ENCODE data around the gene DOCK9.
A peak's percentile ranks its signal among the peaks of the same experiment; 100 is the strongest.

DOCK9 gene, protein sequence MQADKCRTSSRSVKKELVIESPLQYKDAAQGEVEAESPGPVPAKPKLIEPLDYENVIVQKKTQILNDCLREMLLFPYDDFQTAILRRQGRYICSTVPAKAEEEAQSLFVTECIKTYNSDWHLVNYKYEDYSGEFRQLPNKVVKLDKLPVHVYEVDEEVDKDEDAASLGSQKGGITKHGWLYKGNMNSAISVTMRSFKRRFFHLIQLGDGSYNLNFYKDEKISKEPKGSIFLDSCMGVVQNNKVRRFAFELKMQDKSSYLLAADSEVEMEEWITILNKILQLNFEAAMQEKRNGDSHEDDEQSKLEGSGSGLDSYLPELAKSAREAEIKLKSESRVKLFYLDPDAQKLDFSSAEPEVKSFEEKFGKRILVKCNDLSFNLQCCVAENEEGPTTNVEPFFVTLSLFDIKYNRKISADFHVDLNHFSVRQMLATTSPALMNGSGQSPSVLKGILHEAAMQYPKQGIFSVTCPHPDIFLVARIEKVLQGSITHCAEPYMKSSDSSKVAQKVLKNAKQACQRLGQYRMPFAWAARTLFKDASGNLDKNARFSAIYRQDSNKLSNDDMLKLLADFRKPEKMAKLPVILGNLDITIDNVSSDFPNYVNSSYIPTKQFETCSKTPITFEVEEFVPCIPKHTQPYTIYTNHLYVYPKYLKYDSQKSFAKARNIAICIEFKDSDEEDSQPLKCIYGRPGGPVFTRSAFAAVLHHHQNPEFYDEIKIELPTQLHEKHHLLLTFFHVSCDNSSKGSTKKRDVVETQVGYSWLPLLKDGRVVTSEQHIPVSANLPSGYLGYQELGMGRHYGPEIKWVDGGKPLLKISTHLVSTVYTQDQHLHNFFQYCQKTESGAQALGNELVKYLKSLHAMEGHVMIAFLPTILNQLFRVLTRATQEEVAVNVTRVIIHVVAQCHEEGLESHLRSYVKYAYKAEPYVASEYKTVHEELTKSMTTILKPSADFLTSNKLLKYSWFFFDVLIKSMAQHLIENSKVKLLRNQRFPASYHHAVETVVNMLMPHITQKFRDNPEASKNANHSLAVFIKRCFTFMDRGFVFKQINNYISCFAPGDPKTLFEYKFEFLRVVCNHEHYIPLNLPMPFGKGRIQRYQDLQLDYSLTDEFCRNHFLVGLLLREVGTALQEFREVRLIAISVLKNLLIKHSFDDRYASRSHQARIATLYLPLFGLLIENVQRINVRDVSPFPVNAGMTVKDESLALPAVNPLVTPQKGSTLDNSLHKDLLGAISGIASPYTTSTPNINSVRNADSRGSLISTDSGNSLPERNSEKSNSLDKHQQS (N-terminal part only)

DNA sequence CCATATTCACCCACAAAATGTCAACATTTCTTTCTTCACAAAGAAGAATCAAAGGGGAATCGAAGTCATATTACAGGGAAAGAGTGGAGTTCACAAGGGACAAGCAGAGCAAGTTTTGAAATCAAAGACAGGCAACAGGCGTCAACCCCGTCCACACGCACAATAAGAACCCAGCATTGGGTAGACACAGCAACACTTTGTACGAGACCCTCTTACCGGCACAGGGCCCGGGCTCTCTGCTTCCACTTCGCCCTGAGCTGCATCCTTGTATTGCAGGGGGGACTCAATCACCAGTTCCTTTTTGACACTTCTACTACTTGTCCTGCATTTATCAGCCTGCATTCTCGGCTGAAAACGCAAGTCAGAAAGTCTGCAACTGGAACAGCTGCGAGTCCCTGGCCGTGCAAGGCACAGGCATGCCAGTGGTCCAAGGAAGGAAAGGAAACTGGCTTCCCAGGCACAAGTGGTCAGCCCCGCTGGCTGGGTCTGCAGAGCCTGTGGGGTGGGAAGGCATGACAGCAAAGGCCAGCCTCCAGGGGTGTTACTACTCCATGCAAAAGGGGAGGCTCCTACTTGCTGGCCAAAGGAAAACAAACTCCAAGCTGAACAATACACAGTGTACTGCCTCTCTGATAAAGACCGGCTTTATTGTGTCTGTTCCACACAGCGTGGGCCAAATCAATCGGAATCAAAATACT is at the start of gene DOCK9:
TSS of gene DOCK9 (minus strand) at position 497 of the 698 bp plus-strand sequence. CDS start at position 342, 155 bp downstream.
- no peak for FAIRE-seq
- DNase-seq (ENCODE audit: low spot score) = no peak

DNA sequence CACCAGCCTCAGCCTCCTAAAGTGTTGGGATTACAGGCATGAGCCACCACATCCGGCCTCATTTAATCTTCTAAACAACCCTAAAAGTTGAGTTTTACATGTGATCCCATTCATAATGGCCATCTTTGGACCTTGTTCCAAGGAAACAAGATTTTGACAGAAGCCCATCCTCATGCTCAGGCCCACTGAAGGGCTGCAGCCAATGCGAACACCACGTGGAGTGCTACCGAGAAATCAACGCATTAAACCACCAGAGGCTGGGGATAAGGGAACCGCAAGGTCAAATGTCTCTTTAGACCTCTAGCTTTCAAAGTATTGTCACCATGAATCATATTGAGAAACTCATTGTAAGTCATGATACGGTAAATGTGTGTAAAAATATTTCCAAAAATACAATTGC is 49.4 kb upstream of the DOCK9 start:
- DNase-seq (ENCODE audit: low spot score) = peak; percentile 25
- FAIRE-seq = no peak

DNA sequence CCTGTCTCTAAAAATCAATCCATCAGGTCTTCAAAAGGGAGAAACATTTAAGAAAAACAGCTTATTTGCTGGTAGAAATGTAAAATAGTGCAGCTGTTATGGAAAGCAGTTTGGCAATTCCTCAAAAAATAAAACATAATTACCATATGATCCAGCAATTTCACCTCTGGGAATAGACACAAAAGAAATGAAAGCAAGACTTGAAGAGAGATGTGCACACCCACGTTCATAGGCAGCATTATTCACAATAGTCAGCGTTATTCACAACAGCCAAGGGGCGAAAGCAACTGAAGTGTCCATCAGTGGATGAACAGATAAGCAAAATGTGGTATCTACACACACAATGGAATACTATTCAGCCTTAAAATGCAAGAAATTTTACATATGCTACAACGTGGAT is 45.1 kb upstream of the DOCK9 start:
- DNase-seq (ENCODE audit: low spot score) (no peak), FAIRE-seq (no peak)

DNA sequence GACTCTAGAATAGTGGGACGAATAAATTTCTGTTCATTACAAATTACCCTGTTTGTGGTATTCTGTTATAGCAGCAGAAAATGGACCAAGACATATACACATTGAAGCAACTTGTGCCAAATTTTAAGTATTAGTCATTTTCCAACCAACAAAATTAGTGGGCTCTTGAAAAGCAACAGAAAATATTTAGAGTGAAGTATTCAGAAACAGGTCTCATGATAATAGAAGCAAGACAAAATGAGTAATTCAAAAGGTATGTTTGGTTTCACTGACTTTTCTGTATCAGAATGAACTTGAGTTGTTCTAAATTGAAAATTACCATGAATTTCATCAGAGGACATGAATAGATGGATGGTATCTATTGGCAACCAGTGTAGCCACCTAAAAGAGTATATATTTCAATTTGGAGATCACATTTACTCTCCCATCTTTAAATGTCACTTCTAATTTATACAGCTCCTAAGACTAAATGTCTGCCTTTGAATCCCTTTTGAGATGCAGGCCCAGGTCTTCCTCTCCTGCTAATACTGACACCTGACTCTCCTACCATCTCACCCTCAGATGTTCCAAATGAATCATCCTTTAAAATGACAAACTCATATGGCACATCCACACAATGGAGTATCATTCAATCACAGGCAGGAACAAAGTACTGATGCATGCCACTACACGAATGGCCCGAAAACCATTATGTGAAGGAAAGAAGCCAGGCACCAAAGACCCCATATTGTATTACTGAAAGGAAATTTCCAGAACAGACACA is 40.7 kb upstream of the DOCK9 start:
- DNase-seq (ENCODE audit: low spot score) (no peak), FAIRE-seq (no peak)

DNA sequence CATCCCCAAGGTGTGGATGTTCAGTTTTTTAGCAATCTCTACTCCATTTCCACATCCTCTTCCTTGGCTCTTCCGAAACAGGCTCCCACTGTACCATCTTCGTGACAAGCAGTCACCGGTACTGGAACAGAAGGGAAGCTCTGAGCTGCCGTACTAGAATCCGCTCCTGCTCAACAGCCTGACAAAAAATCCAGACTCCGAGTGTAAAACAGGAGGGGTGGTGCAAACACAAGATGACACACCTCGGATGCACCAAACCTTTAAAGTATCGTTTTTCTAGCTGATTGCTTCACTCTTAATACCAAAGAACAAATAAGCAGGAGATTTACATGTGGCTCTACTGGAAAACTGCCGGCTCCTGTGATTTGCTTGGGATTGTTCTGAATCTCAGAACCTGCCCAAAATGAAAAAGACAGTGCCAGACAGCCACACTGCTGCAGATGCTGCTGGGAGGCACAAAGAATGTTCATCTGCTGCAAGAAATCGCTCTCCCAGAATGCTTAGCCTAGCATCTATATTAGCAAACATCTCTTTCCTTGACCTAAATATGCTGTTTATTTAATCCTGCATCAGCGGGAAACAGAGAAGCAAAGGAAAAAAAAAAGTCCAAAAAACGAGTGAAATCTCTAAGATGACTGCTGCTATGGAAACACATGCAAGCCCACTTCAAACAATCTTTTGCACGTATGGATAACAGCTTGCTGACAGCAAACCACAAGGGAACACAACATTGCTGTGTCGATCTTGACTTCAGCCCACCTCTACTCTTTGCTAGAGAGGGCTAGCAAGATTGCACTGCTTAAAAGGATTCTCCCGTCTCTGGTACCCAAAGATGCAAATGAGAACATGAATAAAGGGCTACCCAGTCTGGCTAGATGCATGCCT is 38.0 kb upstream of the DOCK9 start:
- no peak for DNase-seq (ENCODE audit: low spot score)
- FAIRE-seq = no peak

DNA sequence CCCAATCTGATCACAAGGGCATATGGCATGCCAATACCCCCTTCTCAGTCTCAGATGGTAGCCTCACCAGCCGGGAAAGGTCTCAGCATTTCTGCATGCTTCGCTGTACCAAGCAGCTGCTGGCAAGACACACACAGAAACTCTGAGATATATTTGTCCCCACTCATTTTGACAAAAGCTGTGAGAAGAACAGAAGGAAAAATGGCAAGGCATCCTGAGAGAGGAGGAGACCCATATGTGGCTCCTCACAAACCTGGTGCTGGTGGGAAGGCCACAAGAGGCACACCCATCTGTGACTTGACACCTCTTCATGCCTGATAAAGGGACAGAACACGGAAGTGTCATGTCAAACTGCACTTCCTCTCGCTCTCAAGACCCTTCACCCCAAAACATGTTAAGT is 36.7 kb upstream of the DOCK9 start:
- no peak for DNase-seq (ENCODE audit: low spot score)
- no peak for FAIRE-seq

DNA sequence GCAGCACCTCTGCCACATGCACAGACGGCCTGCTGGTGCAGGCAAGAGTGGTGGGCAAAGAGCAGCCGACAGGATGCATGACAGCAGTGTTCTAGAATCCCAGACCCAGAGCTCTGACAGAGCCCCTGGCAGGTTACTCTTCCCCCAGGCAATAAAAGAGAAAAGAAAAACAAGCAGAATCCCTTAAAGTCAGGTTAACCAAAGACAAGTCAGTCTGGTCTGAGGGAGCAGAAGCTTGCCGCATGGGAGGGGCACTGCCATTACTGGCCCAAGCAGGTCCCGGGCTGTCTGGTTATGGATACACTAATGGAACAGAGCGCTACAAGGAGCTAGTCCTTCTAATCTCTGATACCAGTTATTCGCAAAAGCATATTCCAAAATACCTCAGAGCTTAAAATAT is 36.1 kb upstream of the DOCK9 start:
- FAIRE-seq (no peak), DNase-seq (ENCODE audit: low spot score) (no peak)

DNA sequence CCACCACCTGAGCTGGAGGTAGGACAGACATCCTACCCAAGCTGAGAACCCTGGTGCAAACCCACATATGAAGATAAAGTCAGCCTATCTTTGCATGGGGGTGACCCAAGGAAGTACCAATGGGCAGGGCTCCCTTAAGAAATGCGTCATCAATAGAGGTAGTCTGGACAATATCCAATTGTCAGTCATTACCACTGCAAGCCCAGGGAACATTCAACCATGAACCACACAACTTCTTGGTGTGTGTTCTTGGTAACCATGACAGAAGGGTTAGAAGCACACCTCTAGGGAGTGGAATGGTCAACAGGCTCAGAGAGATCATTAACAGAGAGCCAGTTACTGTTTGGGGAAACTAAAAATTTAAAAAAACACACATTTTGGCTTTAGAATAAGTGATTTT is 34.7 kb upstream of the DOCK9 start:
- FAIRE-seq (no peak), DNase-seq (ENCODE audit: low spot score) (no peak)

DNA sequence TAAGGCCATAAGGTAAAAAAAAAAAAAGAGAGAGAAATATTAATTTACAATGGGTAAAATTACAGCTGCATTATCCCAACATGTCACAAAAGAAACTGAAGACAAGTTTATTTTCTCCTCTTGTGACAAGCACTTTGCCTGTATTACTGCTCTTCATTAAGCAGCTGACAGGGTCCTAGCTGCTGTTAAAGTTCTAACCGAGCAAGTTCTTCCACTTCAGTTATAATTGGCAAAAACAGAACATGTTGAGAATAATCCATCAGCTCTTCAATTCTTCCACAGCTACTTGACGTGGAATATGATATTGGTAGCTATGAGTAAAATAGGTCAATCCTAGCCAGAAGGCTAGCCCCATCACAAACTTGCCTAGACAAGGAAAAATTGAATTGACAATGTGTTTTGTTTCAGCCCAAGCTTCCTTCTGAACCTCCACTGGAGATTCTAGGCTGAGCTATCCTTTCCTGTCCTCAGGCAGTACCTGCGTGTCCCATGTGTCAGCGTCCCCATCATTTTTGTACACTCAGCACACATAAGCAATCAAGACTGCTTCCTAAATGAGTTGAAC is 32.2 kb upstream of the DOCK9 start:
- DNase-seq (ENCODE audit: low spot score) (no peak), FAIRE-seq (no peak)

DNA sequence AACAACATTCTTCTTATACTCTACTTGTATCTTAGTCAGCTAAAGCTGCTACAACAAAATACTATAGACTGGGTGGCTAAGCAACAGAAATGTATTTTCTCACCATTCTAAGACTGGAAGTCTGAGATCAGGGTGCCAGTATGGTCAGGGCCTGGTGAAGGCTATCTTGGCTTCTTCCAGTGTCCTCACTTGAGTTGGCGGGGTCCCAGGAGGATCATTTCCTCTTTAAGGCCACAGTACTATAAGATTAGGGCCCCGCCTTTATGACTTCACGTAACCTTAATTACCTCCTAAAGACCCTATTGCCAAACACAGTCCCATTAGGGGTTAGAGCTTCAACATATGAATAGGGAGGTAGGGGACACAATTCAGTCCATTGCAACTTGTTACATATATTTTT is 30.7 kb upstream of the DOCK9 start:
- DNase-seq (ENCODE audit: low spot score) (no peak), FAIRE-seq (no peak)

DNA sequence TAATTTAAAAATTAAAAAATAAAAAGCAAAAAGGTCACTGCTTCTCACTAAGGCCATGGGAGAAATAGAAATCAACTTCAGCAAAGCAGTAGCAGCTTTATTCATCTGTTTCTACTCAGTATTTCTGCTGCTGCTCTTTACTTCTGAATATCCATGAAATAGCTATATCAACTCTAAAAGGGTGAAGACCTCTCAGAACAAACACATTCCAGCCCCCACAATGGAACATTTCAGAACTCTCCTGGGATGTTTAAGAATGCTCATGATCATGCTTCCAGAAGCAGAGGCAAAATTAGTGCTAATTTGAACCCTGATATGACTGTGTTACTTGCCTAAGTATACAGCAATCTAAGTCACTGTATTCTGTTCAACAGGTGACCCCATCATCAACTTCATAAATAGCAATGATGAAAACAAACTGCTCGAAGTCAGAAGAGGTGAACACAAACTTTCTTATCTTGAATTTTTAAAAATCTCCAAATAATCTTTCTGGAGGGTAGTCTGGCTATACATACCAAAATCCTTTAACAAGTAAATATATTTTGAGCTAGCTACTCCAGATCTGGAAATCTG is 29.6 kb upstream of the DOCK9 start:
- no peak for DNase-seq (ENCODE audit: low spot score)
- FAIRE-seq = no peak

DNA sequence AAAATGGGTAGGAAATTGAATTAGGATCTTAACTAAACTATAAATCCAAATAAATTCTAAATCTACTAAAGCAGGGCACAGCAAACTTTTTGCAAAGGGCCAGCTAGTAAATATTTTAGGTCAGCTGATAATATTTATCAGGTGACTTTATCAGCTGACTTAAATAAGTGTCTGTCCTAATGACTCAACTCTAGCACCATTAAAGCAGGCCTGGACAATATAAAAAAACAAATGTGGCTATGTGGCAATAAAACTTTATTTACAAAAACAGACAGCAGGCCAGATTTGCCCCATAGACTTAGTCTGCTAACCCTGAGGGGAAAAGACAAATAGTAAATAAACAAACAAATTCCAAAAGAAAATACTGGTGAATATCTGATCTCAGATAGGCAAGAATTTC is 27.7 kb upstream of the DOCK9 start:
- FAIRE-seq (no peak), DNase-seq (ENCODE audit: low spot score) (no peak)

DNA sequence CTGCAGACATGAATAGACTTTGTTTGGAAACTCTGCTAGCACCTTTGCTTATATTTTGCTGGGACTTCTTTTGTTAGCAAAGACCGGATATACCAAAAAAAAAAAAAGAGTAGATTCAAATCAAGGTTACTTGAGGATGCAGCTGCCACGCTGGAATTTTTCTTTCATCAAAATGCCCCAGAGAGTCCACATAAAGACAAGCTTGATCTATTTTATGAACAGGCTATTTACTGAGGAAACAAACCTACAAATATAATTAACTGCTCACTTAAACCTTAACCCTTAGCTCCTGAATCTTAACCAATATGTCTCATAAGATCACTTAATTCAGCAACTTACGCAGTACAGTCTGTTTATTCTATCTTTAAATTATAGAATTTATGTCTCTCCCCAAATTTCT is 27.1 kb upstream of the DOCK9 start:
- no peak for FAIRE-seq
- DNase-seq (ENCODE audit: low spot score) = no peak

DNA sequence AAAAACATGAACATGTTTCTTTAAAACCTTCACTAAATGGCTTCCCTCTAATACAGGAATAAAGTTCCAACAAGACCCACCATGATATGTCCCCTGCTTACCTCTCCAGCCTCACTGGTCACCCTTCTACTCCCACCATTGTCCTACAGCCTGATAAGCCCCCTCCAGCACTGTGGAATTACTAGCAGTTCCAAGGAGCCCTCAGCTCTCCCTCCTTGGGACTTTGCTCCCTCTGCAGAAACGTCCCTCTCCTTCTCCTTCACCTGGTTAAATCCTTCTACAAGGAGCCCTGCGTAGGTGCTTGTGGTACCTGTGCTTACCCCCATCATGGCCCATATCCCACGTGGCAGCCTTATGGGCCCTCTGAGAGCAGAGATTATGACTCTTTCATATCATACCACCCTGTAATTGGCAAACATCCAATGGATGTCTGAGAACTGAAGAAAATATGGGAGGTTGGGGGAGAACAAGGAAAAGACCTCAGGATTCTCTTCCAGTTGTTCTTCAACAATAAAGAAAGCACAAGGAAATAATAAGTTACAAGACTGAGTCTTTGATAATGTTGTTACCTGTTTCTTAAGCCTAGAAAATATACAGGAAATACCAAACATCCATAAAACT is 26.1 kb upstream of the DOCK9 start:
- DNase-seq (ENCODE audit: low spot score) (no peak), FAIRE-seq (no peak)

DNA sequence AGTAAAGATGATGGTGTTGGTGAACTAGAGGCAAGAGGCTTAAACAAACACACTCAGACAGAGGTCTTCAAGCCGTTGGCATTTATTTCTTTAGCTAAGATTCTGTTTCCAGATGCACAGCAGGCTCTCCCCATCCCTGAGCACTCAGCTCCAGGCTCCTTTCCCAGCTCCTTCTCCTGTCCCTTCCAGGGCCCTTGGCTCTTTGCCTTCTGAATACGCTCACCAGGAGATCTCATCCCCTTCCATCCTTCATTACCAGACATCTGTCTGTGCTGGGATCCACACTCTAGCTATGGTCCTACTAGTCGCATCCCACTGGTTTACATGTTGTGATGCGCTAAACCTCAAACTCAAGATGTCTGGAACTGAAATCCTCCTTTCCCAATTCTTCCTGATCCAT is 25.3 kb upstream of the DOCK9 start:
- DNase-seq (ENCODE audit: low spot score) (no peak), FAIRE-seq (no peak)

DNA sequence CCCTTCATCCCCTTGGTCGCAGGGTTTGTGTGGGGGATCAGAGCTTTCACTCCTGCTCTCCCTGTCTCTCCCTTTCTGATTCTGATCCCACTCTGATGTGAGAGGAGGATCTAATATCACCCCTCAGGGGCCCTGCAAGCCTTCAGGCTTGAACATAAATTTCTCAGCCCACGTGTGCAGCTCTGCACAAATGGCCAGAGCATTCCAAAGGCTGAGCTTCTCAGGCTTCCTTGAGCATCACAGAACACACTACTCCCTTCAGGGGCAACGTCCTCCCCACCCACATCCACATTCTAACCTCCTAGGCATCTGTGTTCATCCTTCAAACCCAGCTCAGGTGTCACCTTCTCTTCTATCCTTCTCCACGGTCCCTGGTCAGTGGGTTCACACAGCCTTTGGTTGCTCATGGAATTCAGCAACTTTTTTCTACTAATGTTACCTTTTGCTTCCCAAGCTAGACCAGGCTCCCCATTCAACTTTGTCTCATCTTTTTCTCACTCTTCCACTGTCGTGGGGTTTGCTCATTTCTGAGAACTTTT is 24.4 kb upstream of the DOCK9 start:
- FAIRE-seq (no peak), DNase-seq (ENCODE audit: low spot score) (no peak)

DNA sequence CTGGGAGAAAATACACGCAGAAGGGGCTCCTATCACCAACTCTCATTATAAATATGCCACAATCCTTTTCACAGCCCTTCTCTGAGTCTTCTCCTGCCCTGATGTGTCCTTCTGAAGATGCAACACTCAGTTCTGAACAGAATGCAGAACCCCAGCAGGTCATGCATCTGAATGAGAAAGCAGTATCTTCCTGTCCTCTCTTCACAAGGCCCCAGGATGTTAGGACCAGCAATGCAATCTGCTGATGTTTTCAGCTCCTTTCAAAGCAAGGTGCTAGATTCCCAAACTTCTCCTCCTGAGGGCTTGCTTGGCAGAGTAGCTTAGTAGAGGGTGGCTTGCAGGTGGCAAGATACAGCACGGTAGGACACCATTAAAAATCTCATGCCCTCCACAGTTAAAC is 22.3 kb upstream of the DOCK9 start:
- DNase-seq (ENCODE audit: low spot score) (no peak), FAIRE-seq (no peak)

DNA sequence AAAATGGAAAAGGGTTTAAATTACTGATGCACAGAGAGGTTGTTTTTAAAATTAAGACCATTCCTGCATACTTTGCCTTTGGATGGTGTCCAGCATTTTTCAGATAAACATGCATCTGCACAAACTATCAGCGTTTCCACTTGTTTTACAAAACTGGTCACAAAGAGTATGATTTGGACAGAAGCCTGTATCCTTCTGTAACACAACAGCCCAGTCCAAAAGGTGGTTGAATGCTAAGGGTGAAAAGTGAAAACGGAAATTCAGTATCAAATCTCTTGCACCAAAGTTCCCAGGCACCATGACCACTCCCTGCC is 21.7 kb upstream of the DOCK9 start:
- FAIRE-seq (no peak), DNase-seq (ENCODE audit: low spot score) (no peak)

Measured in RCC 7860 (cell line).